D721Med (cell line): ENCODE measurements around the gene NBAS.

Experiments
- DNase-seq: peaks from one replicate; pipeline ENCODE4 v3.0.0; 2011; ENCODE audit warnings: low spot score; ENCODE audit not compliant: insufficient read length
- FAIRE-seq: peaks from 2 replicates; lab custom pipeline; 2011; peaks lifted over from hg19 to GRCh38; lab: Jason Lieb, UNC
- TF ChIP-seq, protein P1 (sequence below): IDR thresholded peaks from 2 replicates; pipeline ENCODE4 v1.5.1; 2012; ENCODE audit warnings: mild to moderate bottlenecking, control low read depth; ENCODE audit not compliant: insufficient read depth; ENCODE audit errors: missing control alignments

The NBAS gene

DNA sequence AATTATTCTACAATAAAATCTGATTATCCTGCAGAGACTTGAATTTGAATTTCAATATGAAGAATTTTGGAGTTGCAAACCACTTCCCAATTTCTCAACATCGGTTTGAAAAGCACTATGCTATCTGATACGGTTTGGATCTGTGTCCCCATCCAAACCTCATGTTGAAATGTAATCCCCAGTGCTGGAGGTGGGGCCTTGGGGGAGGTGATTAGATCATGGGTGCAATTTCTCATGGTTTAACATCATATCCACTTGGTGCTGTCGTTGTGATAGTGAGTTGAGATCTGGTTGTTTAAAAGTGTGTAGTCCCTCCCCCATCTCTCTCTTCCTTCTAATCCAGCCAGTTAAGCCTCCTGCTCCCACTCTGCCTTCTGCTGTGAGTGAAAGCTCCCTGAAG, 205.7 kb downstream of the NBAS start:
- DNase-seq, result no peak
- TF ChIP-seq, protein P1, sequence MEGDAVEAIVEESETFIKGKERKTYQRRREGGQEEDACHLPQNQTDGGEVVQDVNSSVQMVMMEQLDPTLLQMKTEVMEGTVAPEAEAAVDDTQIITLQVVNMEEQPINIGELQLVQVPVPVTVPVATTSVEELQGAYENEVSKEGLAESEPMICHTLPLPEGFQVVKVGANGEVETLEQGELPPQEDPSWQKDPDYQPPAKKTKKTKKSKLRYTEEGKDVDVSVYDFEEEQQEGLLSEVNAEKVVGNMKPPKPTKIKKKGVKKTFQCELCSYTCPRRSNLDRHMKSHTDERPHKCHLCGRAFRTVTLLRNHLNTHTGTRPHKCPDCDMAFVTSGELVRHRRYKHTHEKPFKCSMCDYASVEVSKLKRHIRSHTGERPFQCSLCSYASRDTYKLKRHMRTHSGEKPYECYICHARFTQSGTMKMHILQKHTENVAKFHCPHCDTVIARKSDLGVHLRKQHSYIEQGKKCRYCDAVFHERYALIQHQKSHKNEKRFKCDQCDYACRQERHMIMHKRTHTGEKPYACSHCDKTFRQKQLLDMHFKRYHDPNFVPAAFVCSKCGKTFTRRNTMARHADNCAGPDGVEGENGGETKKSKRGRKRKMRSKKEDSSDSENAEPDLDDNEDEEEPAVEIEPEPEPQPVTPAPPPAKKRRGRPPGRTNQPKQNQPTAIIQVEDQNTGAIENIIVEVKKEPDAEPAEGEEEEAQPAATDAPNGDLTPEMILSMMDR, result no peak
- no peak for FAIRE-seq

DNA sequence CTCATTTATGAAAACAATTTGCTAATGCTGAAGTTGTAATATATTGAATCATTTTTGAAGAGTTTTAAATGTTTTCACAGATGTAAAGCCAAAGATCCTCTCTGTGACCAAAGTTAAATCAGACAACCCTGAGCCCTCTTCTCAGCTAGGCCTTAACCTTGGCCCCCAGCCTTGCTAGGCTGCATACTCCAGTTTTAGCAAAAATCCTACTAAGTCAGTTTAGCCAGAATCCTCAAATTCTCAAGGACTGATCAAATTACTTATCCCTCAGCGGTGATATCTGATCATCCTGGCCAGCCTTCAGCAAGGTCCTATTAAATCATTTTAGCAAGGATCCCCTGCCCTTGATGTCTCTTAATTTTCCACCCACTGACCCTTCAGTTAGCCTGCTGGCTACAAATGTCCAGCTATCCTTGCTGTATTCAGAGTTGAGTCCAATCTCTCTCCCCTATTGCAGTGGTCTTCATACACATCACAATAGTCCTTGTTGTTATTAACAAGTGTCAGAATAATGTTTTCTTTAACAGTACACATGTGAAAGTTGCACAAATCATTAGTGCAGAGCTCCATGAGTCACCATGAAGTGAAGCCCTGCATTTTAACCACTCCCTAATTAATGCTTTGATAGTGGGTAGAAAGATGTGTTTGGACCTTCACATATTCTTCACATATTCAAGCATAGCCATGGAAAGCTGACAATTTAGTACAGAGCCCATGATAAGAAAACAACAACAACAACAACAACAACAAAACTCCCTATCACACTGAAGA, 206.4 kb downstream of the NBAS start:
- DNase-seq (no peak), FAIRE-seq (no peak)
- TF ChIP-seq, protein P1, result no peak

DNA sequence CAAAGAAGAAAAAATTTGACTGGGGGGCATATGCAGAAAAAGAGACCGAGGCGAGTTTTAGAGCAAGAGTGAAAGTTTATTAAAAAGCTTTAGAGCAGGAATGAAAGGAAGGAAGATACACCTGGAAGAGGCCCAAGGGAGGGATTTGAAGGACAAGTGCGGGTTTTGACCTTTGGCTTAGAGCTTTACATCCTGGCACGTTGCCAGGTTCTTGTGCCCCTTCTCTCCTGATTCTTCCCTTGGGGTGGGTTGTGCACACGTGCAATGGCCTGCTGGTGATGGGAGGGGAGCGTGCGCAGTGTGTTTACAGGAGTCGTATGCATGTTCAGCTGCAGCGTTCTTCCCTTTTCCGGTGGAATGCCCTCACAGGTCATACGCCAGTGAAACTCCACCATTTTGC, 208.8 kb downstream of the NBAS start:
- no peak for DNase-seq
- FAIRE-seq, result no peak
- TF ChIP-seq, protein P1, result no peak

DNA sequence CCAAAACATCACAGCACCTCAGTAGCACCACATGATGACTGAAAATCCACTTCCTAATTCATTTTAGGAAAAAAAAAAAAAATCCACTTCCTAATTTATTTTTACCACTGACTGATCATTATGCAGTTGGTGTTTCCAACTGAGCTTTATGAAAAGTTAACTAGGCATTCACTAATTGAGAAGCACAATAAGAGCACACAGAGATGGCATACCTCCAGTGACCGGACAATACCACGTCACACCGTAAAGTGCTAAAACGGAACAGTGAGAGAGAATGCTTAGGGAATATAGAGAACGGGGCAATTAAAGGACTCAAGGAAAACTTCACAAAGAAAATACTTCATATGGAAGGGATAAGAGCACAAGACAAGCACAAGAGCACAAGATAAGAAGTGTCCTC, 212.5 kb downstream of the NBAS start:
- DNase-seq (no peak), FAIRE-seq (no peak)
- TF ChIP-seq, protein P1, result no peak

DNA sequence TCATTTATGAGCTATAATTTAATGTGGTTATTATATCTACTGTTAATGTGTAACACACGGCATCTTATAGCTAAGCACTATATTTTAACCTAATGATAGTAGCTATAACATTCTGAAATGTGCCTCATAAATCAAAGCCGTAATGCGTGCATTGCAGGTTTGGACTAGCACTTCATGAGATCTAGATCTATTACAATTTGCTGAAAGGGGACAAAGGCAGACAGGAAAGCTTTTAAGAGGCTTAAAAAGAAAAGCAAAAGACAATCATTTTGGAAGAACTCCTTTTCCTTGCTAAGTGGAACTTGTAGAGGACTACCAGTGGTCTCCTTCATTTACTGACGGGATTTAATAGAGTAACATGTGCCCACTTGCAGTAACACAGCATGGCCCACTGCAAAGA, 213.1 kb downstream of the NBAS start:
- TF ChIP-seq, protein P1, result no peak
- FAIRE-seq, result peak; percentile 60
- DNase-seq, result no peak

DNA sequence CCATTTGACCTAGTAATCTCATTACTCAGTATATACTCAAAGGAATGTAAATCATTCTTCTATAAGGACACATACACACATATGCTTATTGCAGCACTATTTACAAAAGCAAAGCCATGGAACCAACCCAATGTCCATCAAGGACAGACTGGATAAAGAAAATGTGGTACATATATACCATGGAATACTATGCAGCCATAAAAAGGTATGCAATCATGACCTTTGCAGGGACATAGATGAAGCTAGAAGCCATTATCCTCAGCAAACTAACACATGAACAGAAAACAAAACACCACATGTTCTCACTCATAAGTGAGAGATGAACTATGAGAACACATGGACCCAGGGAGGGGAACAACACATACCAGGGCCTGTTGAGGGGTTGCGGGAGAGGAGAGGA, 214.5 kb downstream of the NBAS start:
- TF ChIP-seq, protein P1, result no peak
- DNase-seq (no peak), FAIRE-seq (no peak)

DNA sequence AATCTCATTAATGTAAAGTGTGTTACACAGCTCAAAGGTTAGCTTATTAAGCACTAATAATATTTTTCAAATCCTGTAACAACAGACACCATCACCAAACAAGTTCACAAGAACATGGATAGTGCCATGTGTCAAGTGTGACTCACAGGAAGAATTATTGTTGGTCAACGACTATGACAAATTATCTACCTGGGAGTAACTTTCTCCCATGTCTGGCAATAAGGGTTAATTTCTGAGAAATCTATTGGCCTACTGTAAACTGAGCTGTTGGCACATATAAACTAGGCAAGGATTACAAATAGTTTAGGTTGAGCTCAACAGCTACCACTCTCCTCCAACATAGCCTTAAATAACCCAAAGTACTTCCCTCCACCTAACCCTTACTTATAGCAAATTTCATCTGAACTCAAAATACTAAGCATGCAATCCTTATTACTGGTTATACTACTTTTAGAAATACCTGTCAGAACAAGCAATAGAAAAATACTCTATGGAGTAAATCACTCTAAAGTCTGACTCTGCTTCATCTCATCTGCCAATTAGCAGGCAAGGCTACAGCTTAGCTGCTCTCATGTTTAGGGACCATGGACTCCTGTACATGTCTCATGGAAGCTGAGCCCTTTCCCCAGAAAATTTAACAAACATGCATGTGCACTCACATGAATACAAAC, 223.0 kb downstream of the NBAS start:
- TF ChIP-seq, protein P1, result no peak
- DNase-seq (no peak), FAIRE-seq (no peak)
